A549 treated with Mapracorat at 1 μM for 4 hours (cell line): ENCODE measurements around the gene AVPR1B. TPM values are rescaled to one million over a fixed set of nuclear protein-coding genes. Genes with fewer than 3 reads are reported as not detected.

Source experiments
- total RNA-seq: library from RNA; stranded (reverse); fragments of 200-300 nt; extraction: Qiagen RNA extraction; gene quantifications from 5 replicates; pipeline ENCODE4 v1.2.3, GENCODE V29; 2022

The AVPR1B gene, protein sequence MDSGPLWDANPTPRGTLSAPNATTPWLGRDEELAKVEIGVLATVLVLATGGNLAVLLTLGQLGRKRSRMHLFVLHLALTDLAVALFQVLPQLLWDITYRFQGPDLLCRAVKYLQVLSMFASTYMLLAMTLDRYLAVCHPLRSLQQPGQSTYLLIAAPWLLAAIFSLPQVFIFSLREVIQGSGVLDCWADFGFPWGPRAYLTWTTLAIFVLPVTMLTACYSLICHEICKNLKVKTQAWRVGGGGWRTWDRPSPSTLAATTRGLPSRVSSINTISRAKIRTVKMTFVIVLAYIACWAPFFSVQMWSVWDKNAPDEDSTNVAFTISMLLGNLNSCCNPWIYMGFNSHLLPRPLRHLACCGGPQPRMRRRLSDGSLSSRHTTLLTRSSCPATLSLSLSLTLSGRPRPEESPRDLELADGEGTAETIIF
- not detected in 5 replicates for total RNA-seq

DNA sequence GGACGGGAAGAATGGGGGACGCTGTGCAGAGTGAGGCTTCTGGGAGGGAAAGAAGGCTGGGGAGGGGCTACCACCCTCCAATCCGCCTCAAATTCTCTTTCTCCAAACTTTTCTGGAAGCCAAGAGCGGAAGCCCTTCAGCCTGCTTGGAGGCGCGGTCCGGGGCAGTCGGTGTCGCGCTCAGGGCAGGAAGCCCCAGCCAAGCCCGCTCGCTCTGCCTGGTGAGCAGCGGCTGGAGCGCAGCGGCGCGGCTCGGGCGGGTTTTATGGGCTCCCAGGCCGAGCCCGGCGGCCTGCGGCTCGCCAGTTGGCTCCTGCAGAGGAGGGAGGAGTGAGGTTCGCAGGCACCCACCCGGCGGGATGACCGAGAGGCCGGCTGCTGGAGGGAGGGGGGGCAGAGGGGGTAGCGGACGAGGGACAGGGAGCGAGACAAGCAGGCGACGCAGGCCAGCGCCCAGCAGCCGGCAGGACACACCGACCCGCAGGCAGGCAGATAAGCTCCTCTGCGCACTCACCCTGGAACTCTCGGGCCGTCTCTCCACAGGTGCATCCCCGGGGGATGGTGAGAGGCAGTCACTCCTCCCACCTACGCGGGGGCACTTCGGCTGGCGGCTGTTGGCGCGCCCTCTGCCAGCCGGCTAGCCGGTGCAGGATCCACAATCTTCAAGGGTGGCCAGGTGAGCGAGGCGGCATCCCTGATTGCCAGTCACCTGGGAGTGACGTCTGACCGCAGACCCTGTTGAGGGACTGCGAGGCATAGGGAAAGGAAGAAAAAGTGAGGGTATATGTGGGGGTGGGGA, at the start of gene AVPR1B:
Gene AVPR1B (minus strand): TSS at position 238 of the 798 bp plus-strand sequence. CDS start 498 bp downstream, outside the sequence.

Other genes starting within 250 kb of the AVPR1B start
- gene SLC26A9, start 173.9 kb downstream of the AVPR1B start, total RNA-seq = 0.04 to 0.14 TPM (median 0.10 TPM) in 5 replicates
- 0.92 to 1.7 TPM (median 0.96 TPM) in 5 replicates for gene RAB7B, start 114.0 kb downstream of the AVPR1B start, total RNA-seq
- gene CTSE, start 93.5 kb downstream of the AVPR1B start, total RNA-seq = 0.12 TPM in 1 of 5 replicates, not detected in the others
- gene RHEX, start 64.2 kb downstream of the AVPR1B start, total RNA-seq = not detected in 5 replicates
- gene FAM72A, start 85.5 kb upstream of the AVPR1B start, total RNA-seq = 8.6 to 12.0 TPM (median 10.1 TPM) in 5 replicates
- gene SRGAP2, start 86.2 kb upstream of the AVPR1B start, total RNA-seq = 19.3 to 29.9 TPM (median 26.4 TPM) in 5 replicates